Naive thymus-derived CD8-positive, alpha-beta T cell (primary cell): Measurements from ENCODE around the gene PDE10A. TPM values are rescaled to one million over a fixed set of nuclear protein-coding genes. Genes with fewer than 3 reads are reported as not detected.

Experiments
- ATAC-seq, 2 donors: fragments of 150-1000 bp; cut with Tn5 transposase in 1 of 2; sonication (Bioruptor Pico), chemical (Tn5 transposase) in 1 of 2; 1 replicate in 1 of 2; 2 replicates in 1 of 2; pipeline ENCODE4 v1.10.0; 2021; ENCODE audit warnings: mild to moderate bottlenecking in 2 of 2, moderate library complexity in 2 of 2
- POLR2A ChIA-PET: fragments of 350-600 bp; sonication (Branson Sonifier 250); formaldehyde crosslinking; loops from one replicate; lab custom pipeline; 2021; ENCODE audit warnings: antibody characterized with exemption; lab: Charles Lee
- DNase-seq, 10 donors: peaks; one replicate each; pipeline versions ENCODE4 v3.0.0 to v3.0.0-alpha.2; 2020 to 2022
- H3K27ac Mint-ChIP-seq, 10 donors: one replicate each; pipeline ENCODE4 v1.8.0; 2020 to 2022; ENCODE audit warnings: mild to moderate bottlenecking in 10 of 10, mixed read lengths in 10 of 10, moderate library complexity in 4 of 10, inconsistent platforms in 1 of 10
- H3K27me3 Mint-ChIP-seq, 5 donors: one replicate each; pipeline ENCODE4 v1.8.0; 2021 to 2022; ENCODE audit warnings: mixed read lengths in 5 of 5
- H3K36me3 Mint-ChIP-seq, 3 donors: one replicate each; pipeline ENCODE4 v1.8.0; 2020 to 2022; ENCODE audit warnings: mixed read lengths in 3 of 3, mild to moderate bottlenecking in 2 of 3, inconsistent platforms in 1 of 3
- H3K4me1 Mint-ChIP-seq, 4 donors: one replicate each; pipeline ENCODE4 v1.8.0; 2021 to 2022; ENCODE audit warnings: mixed read lengths in 4 of 4
- H3K4me3 Mint-ChIP-seq, 10 donors: one replicate each; pipeline ENCODE4 v1.8.0; 2020 to 2022; ENCODE audit warnings: mild to moderate bottlenecking in 10 of 10, mixed read lengths in 10 of 10, moderate library complexity in 6 of 10, inconsistent platforms in 1 of 10
- H3K9me3 Mint-ChIP-seq, 9 donors: one replicate each; pipeline ENCODE4 v1.8.0; 2020 to 2022; ENCODE audit warnings: mixed read lengths in 9 of 9, mild to moderate bottlenecking in 3 of 9, inconsistent platforms in 1 of 9, moderate library complexity in 1 of 9
- polyA plus RNA-seq, 3 donors: library from polyadenylated mRNA; unstranded; fragments of 300-500 nt; fragmentation: Illumina TruSeq; gene quantifications; one replicate each; pipeline ENCODE4 v1.2.3, GENCODE V29; 2021
- total RNA-seq, 8 experiments: library from RNA in 2 of 8; stranded (reverse) in 2 of 8; gene quantifications; one replicate each; pipeline ENCODE4 v1.2.3 and lab custom pipeline; 2021 to 2026

Gene PDE10A
- total and polyA plus RNA-seq, 5 experiments from 2014 or later = not detected

DNA sequence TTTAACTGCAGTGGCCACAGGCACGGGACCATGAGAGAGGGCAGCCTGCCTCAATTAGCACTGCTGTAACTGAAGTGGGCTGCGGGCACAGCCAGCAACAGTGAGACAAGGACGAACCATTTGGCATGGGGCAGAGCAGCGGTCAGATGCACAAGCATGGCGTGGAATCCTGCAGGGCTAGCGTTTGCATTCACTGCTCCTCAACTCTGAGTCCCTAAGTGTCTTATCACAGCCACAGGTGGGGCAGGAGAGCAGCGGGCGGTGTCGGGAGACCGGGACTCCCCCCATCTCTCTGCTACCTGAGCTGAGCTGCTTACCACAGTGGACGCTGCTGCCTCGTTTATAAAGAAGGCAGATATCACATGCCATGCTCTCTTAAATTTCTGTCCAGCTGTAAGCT is 31.3 kb upstream of the PDE10A start:
- Mint-ChIP-seq H3K36me3 (no peaks in the 10 kb centered on the region), H3K4me1 (no peaks in the 10 kb centered on the region), H3K4me3 (no peak overlapping the region), H3K27ac (no peak overlapping the region), H3K27me3 (peaks cover 1 to 18% (median 9%) of the 10 kb centered on the region in 5 donors), H3K9me3 (peaks cover 0 to 35% (median 8%) of the 10 kb centered on the region in 9 donors)
- ATAC-seq (no peak), DNase-seq (no peak)
- POLR2A ChIA-PET = no interaction called here

DNA sequence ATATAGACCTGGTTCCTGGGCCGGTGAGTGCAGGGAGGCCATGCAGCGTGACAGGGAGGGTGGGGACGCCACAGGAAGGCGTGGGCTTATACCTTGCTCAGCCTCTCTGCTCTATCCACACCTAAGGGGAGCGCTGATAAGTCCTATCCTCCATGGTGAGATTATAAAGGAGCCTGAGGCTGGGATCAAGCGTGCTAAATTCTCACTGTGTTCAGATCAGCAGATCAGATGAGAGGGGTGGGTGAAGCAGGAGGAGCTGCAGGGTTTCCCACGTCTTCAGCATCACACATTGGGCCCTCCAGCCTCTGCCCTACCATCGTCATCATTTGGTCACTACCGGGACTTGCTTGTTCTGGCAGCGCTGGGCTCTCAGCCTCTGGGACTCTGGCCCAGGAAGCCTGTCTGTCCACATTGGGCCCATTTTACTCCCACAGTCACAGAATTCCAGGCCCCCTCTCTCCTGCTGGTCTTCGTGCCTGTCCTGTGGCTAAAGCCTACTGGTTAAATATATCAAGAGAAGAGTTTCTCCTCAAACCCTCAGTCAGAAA is 29.1 kb upstream of the PDE10A start:
- DNase-seq (no peak), ATAC-seq (no peak)
- no peaks in the 10 kb centered on the region for H3K4me1 Mint-ChIP-seq
- POLR2A ChIA-PET = no interaction called here
- no peaks in the 10 kb centered on the region for H3K36me3 Mint-ChIP-seq
- H3K4me3 Mint-ChIP-seq = no peak overlapping the region
- H3K27ac Mint-ChIP-seq = no peak overlapping the region
- peaks cover 0 to 28% (median 3%) of the 10 kb centered on the region in 9 donors for H3K9me3 Mint-ChIP-seq
- H3K27me3 Mint-ChIP-seq = peaks cover 1 to 18% (median 7%) of the 10 kb centered on the region in 5 donors

DNA sequence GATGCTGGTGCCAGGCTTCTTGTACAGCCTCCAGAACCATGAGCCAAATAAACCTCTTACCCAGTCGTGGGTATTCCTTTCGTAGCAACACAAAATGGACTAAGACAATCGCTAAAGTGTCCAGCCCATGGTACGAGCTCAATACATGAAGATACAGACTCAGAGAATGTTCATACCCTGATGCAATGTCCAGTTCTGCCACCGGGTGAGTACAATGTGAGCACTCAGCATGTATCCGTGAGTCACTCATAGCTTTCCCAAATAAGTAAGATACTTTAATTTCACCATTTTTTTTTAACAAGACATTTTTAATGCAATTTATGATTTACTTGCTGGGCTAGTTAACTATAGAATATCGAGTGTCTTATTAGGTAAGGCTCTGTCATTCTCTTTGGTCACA is 26.7 kb upstream of the PDE10A start:
- no peak for DNase-seq
- Mint-ChIP-seq H3K4me1 (no peaks in the 10 kb centered on the region), H3K9me3 (peaks cover 0 to 9% (median 0%) of the 10 kb centered on the region in 9 donors)

DNA sequence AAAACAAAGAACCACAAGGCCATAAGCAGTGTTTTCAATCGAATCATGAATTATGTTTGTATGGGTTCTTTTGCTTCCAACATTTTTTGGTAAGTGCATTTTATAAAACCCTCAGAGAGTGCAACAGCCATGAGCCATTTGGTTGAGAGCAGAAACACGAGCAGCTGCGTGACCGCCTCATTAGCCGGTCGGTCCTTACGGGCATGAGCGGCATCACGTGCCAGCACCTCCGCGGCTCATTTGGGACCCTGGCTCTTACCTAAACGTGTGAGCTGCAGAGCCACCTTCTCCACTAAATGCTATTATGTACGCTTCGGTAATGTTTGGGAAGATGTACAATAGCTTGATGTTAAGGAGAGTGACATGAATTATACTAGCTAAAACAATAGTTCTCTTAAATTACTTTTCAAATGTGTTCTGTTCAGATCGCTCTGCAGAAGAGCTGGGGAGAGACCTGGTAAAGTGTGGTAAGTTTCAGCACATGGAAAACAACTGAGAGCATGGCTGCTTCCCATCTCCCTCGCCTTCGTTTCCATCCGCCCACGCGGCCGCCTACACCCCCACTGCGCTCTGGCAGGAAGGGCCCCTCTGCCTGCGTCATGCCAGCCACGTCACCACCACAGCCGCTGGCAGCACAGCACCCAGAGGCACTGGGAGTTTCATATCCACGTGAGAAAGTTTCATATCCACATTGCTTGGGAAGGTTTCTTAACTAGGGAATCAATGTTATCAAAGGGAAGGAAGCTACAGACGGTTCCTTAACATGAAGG is 23.7 kb upstream of the PDE10A start:
- Mint-ChIP-seq H3K4me1 (no peaks in the 10 kb centered on the region), H3K36me3 (no peaks in the 10 kb centered on the region), H3K4me3 (no peak overlapping the region), H3K27ac (no peak overlapping the region), H3K27me3 (peaks cover 0 to 20% (median 2%) of the 10 kb centered on the region in 5 donors), H3K9me3 (peaks cover 0 to 9% (median 0%) of the 10 kb centered on the region in 9 donors)
- DNase-seq (no peak), ATAC-seq (no peak)
- POLR2A ChIA-PET = no interaction called here

More for the DNA sequence above, 26.7 kb upstream of the PDE10A start:
- POLR2A ChIA-PET = no interaction called here
- Mint-ChIP-seq H3K27me3 (peaks cover 0 to 10% (median 1%) of the 10 kb centered on the region in 5 donors), H3K36me3 (no peaks in the 10 kb centered on the region), H3K4me3 (no peak overlapping the region), H3K27ac (no peak overlapping the region)
- ATAC-seq = no peak

DNA sequence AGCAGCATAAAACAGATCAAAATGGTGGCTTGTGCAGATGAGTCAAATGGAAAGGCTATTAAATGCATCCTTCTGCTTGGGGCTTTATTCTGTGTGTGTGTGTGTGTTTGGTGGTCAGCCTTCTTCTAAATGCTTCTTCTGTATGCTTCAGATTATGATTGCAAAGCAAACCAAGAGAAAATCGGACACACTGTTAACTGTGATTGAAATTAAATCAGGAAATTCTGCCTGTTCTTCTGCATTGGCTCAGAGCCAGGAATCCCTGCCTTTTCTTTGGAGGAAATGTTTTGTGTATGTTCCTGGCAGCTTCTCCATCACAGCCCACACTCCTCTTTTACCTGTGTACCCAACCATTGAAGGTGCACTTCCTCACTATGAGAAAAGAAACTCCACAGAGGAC is 22.3 kb upstream of the PDE10A start:
- H3K27me3 Mint-ChIP-seq = peaks cover 0 to 22% (median 2%) of the 10 kb centered on the region in 5 donors
- POLR2A ChIA-PET = no interaction called here

DNA sequence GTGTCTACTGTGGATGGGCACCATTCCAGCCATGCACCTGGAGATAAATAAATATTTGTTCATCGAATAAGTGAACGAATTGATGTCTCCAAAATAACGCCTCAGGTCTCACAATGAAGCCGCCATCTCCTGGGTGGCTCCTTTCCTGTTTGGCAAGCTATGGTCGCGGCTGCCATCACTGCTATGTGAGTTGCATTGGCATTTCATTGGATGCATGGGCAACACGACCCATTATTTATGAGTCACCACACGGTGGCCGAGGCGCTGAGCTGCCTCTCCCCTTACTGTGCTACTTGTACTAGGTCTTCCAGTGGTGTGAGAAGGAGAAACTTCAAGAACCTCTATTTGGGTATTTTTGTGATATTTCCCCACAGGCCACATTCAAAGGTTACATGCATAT is 21.3 kb upstream of the PDE10A start:
- ATAC-seq = no peak
- H3K27me3 Mint-ChIP-seq = peaks cover 0 to 19% (median 2%) of the 10 kb centered on the region in 5 donors
- no peak overlapping the region for H3K27ac Mint-ChIP-seq
- H3K4me3 Mint-ChIP-seq = no peak overlapping the region
- H3K9me3 Mint-ChIP-seq = peaks cover 0 to 3% (median 0%) of the 10 kb centered on the region in 9 donors
- H3K36me3 Mint-ChIP-seq = peaks cover 0 to 3% (median 0%) of the 10 kb centered on the region in 3 donors
- H3K4me1 Mint-ChIP-seq = no peaks in the 10 kb centered on the region
- no peak for DNase-seq
- POLR2A ChIA-PET = no interaction called here

More for the DNA sequence above, 22.3 kb upstream of the PDE10A start:
- Mint-ChIP-seq H3K4me1 (no peaks in the 10 kb centered on the region), H3K27ac (no peak overlapping the region), H3K4me3 (no peak overlapping the region), H3K9me3 (peaks cover 0 to 9% (median 0%) of the 10 kb centered on the region in 9 donors), H3K36me3 (peaks cover 0 to 3% (median 0%) of the 10 kb centered on the region in 3 donors)
- DNase-seq = no peak
- no peak for ATAC-seq

DNA sequence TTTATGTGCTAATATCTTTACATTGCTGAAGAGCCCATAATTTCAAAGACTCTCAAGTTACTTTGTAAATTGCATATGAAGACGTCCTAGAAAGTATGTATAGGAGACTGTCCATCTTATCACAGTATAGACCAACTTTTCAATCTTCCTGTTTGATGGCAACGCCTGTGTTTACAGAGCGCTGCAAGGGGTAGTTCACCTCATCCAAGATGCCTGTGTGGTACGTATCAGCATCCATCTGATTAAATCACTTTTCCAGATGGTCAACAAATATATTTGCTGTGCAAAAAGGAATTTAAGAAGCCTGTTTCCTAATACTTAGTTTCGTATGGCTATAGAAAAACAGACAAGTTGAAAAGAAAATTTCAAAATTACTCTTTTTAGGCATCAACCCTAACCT is 17.9 kb upstream of the PDE10A start:
- Mint-ChIP-seq H3K27ac (no peak overlapping the region), H3K4me3 (no peak overlapping the region), H3K9me3 (peaks cover 0 to 19% (median 2%) of the 10 kb centered on the region in 9 donors), H3K36me3 (peaks cover 0 to 3% (median 0%) of the 10 kb centered on the region in 3 donors), H3K27me3 (peaks cover 0 to 25% (median 2%) of the 10 kb centered on the region in 5 donors), H3K4me1 (no peaks in the 10 kb centered on the region)
- POLR2A ChIA-PET = no interaction called here
- no peak for ATAC-seq
- no peak for DNase-seq

DNA sequence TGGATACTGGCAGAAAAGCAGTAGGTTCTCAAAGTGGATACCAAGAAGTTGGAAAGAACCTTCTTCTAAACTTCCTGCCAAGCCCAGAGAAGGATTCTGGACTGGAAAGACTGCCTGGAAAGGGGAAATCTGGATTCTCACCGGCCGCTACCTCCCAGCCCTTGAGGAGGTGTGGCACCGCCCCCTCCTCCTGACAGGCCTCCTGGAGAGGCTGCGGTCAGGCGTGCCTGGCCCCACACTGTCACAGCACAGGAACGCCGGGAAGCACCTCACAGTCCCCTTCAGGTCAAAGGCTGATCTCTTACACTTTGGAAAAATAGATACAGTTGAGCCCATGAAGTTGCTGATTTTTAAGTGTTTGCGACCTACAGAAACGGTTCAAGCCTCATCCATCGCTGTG is 16.3 kb upstream of the PDE10A start:
- Mint-ChIP-seq H3K4me1 (no peaks in the 10 kb centered on the region), H3K27me3 (peaks cover 0 to 25% (median 2%) of the 10 kb centered on the region in 5 donors), H3K36me3 (peaks cover 0 to 3% (median 0%) of the 10 kb centered on the region in 3 donors), H3K27ac (no peak overlapping the region), H3K9me3 (peaks cover 0 to 19% (median 2%) of the 10 kb centered on the region in 9 donors), H3K4me3 (no peak overlapping the region)
- ATAC-seq = no peak
- no peak for DNase-seq
- POLR2A ChIA-PET = no interaction called here

DNA sequence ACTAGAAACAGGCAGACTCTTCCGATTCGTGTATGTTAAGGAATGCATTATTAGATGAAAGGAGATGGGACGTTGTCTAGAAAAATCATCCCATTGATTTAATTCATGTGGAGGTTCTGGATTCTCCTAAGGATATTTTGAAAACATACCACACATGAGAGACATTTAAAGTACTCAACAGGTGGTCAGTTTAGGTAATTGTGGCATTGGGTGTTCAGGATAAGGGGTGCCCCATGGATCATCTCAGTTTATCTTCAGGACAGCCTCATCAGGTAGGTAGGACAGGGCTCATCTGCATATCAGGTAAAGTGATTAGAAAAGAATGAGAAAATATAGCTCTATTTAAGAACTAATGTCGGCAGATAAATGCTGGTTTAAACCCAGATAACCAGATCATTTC is 15.9 kb upstream of the PDE10A start:
- ATAC-seq = no peak
- Mint-ChIP-seq H3K36me3 (peaks cover 0 to 3% (median 0%) of the 10 kb centered on the region in 3 donors), H3K4me1 (no peaks in the 10 kb centered on the region), H3K4me3 (no peak overlapping the region), H3K27ac (no peak overlapping the region), H3K9me3 (peaks cover 0 to 19% (median 2%) of the 10 kb centered on the region in 9 donors), H3K27me3 (peaks cover 0 to 22% (median 2%) of the 10 kb centered on the region in 5 donors)
- no peak for DNase-seq
- POLR2A ChIA-PET = no interaction called here

DNA sequence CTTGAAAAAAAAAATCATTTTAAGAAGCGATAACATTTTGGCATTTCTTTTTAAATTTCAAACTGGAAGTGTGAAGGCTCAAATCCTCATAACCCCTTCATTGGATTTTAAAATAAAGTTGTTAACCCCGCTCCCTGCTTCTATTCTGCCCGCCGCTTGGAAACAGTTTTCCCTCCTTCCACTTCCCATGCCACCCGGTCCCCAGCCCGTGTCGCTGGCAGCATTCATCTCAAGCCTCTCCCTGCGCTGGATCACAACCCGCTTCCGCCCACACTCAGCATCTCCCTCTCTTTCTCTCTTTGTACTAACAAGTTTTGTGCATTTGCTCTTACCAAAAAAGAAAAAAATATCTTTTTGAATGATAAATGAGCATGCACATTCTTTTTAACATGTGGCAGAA is 15.4 kb upstream of the PDE10A start:
- Mint-ChIP-seq H3K9me3 (peaks cover 0 to 19% (median 2%) of the 10 kb centered on the region in 9 donors), H3K4me3 (no peak overlapping the region), H3K27ac (no peak overlapping the region), H3K27me3 (peaks cover 0 to 18% (median 2%) of the 10 kb centered on the region in 5 donors), H3K4me1 (no peaks in the 10 kb centered on the region), H3K36me3 (peaks cover 0 to 3% (median 0%) of the 10 kb centered on the region in 3 donors)
- POLR2A ChIA-PET = no interaction called here
- DNase-seq = no peak
- no peak for ATAC-seq

DNA sequence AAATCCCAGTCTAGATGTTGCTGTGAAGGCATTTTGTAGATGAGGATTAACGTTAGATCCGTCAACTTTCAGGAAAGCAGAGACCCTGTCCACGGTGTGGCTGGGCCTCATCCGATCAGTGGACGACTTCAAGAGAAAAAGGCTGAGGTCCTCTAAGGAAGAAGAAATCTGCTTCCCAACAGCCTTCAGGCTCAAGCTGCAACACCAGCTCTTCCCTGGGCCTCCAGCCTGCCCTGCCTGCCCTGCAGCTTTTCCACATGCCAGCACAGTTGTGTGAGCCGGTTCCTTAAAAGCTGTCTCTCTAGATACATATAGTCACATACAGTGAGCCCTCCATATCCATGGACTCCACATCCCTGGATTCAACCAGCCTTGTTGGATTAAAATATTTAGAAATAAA is 14.1 kb upstream of the PDE10A start:
- H3K4me1 Mint-ChIP-seq = no peaks in the 10 kb centered on the region
- no peak overlapping the region for H3K27ac Mint-ChIP-seq
- H3K27me3 Mint-ChIP-seq = peaks cover 0 to 12% (median 2%) of the 10 kb centered on the region in 5 donors
- no peak overlapping the region for H3K4me3 Mint-ChIP-seq
- POLR2A ChIA-PET = no interaction called here
- no peak for DNase-seq
- ATAC-seq = no peak
- H3K9me3 Mint-ChIP-seq = peaks cover 0 to 19% (median 2%) of the 10 kb centered on the region in 9 donors
- H3K36me3 Mint-ChIP-seq = peaks cover 0 to 3% (median 0%) of the 10 kb centered on the region in 3 donors

DNA sequence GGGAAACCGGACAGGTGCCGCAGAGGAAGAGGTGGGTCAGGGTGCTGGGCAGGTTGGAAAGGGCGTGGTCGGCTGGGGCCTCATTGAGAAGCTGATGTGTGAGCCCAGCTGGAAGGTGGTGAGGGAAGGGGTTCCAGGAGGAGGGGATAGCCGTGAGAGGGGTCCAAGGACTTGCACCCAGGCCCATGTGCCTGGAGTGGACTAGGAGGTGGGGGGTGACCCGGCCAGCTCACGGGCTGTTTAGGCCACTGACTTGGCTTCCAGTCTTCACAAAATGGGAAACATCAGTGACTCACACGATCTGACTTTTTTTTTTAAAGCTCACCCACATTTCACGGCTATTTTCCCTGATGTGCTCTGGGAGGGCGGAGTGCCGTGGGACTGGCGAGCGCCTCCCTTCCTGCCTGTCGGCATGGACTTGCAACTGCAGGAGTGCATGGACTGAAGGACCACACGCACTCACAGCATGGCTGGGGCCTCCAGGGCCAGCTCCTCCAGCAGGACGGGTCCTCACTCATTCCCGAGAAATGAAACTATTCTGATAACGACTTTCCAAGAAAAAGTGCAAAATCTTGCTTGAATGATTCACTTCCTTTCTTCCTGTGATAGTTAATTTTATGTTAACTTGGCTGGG is 13.5 kb upstream of the PDE10A start:
- H3K4me3 Mint-ChIP-seq = no peak overlapping the region
- H3K36me3 Mint-ChIP-seq = peaks cover 0 to 3% (median 0%) of the 10 kb centered on the region in 3 donors
- ATAC-seq (no peak), DNase-seq (no peak)
- H3K4me1 Mint-ChIP-seq = no peaks in the 10 kb centered on the region
- POLR2A ChIA-PET = no interaction called here
- peaks cover 0 to 19% (median 2%) of the 10 kb centered on the region in 9 donors for H3K9me3 Mint-ChIP-seq
- peaks cover under 1 to 12% (median 2%) of the 10 kb centered on the region in 5 donors for H3K27me3 Mint-ChIP-seq
- no peak overlapping the region for H3K27ac Mint-ChIP-seq

DNA sequence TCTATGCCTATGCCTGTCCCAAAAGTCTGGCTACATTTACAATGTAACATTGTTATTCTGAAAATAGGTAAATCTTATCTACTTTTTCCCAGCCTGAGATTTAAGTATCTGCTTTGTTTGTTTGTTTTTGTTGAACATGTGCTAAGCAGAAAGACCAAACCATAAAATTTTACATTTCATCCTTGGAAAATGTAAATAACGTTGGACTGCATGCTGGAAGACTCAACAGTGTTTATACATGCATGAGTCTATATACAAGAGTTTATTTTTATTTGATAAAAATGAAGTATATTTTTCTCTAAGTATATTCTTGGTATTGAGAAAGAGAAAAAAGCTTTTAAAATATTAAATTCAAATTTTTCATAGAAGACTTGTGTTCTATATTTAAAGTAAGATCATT is 12.1 kb upstream of the PDE10A start:
- Mint-ChIP-seq H3K4me1 (no peaks in the 10 kb centered on the region), H3K27ac (no peak overlapping the region), H3K4me3 (no peak overlapping the region), H3K27me3 (peaks cover 2 to 18% (median 4%) of the 10 kb centered on the region in 5 donors), H3K9me3 (peaks cover 0 to 19% (median 2%) of the 10 kb centered on the region in 9 donors), H3K36me3 (no peaks in the 10 kb centered on the region)
- DNase-seq (no peak), ATAC-seq (no peak)
- POLR2A ChIA-PET = no interaction called here
